Tibial nerve (tissue), 4 donors: ENCODE measurements around the gene PNMA6A. TPM values are rescaled to one million over a fixed set of nuclear protein-coding genes. Genes with fewer than 3 reads are reported as not detected.

Source experiments
- DNase-seq, 2 donors: peaks; one replicate each; pipeline ENCODE4 v3.0.0-alpha.2; 2019; ENCODE audit warnings: low spot score in 2 of 2
- H3K27ac ChIP-seq, 4 donors: fragments of 200-600 bp; sonication (generic) in 3 of 4; one replicate each; pipeline ENCODE4 v1.5.1; 2017 to 2019; ENCODE audit warnings: mild to moderate bottlenecking in 1 of 4
- H3K27me3 ChIP-seq, 2 donors: fragments of 200-600 bp; sonication (generic) in 1 of 2; one replicate each; pipeline versions ENCODE4 v1.5.1 to v1.6.0; 2017 to 2019
- H3K36me3 ChIP-seq, 3 donors: fragments of 200-600 bp; sonication (generic); one replicate each; pipeline ENCODE4 v1.5.1; 2018 to 2019
- H3K4me1 ChIP-seq, 4 donors: fragments of 200-600 bp; sonication (generic) in 3 of 4; one replicate each; pipeline ENCODE4 v1.5.1; 2017 to 2019
- H3K4me3 ChIP-seq, 4 donors: fragments of 200-600 bp; sonication (generic) in 3 of 4; one replicate each; pipeline ENCODE4 v1.5.1; 2017 to 2019; ENCODE audit warnings: mild to moderate bottlenecking in 1 of 4, moderate library complexity in 1 of 4
- H3K9me3 ChIP-seq, 4 donors: fragments of 200-600 bp; sonication (generic) in 3 of 4; one replicate each; pipeline ENCODE4 v1.5.1; 2017 to 2019
- CTCF ChIP-seq, 5 experiments: fragments of 200-600 bp in 3 of 5; fragments of 450-650 bp in 2 of 5; sonication (generic) in 3 of 5; IDR thresholded peaks; one replicate each; pipeline ENCODE4 v1.5.1; 2016 to 2019; ENCODE audit warnings: antibody characterized with exemption in 5 of 5, mild to moderate bottlenecking in 3 of 5, moderate library complexity in 2 of 5
- EP300 ChIP-seq, 2 donors: sonication (generic); formaldehyde crosslinking; IDR thresholded peaks; one replicate each; pipeline ENCODE4 v1.6.1; 2017; ENCODE audit warnings: antibody characterized with exemption in 2 of 2, mild to moderate bottlenecking in 1 of 2
- POLR2A ChIP-seq, 2 donors: fragments of 450-650 bp; IDR thresholded peaks; one replicate each; pipeline ENCODE4 v1.6.1; 2017; ENCODE audit warnings: antibody characterized with exemption in 2 of 2, mild to moderate bottlenecking in 2 of 2, moderate library complexity in 2 of 2
- WGBS, 2 donors: methylation state at CpG; one replicate each; pipeline ENCODE4 v1.1.5; 2018; 5-methylcytosine and 5-hydroxymethylcytosine counted together
- total RNA-seq, 4 donors: library from RNA; depleted of rRNA; stranded (reverse); fragments of >200 nt; gene quantifications; one replicate each; pipeline ENCODE4 v1.1.0, GENCODE V29; 2016

The PNMA6A gene
- total RNA-seq, 4 donors from 2014 or later, result 1.8 to 3.6 (median 2.2) TPM

GRCh38 chrX:153057281-153057680 lies 15.0 kb upstream of the PNMA6A start:
- peaks cover 0 to 26% of the 10 kb centered on the region in 2 donors for H3K27me3 ChIP-seq
- no peak for DNase-seq

GRCh38 chrX:153059191-153060094 lies 12.8 kb upstream of the PNMA6A start:
- no peaks in the 10 kb centered on the region for H3K36me3 ChIP-seq
- WGBS, 2 donors, result 81 to 91% methylated on average over 10 to 15 of the region's 18 CpGs
- TF ChIP-seq EP300 (IDR thresholded peaks at IDR 0.05) (no peak), POLR2A (IDR thresholded peaks at IDR 0.05) (no peak), CTCF (IDR thresholded peaks at IDR 0.05) (no peak)
- H3K9me3 ChIP-seq, result no peaks in the 10 kb centered on the region
- peaks cover 0 to 26% of the 10 kb centered on the region in 2 donors for H3K27me3 ChIP-seq
- peaks cover 0 to 13% (median 0%) of the 10 kb centered on the region in 4 donors for H3K4me1 ChIP-seq
- DNase-seq, result no peak
- no peak overlapping the region for H3K4me3 ChIP-seq
- no peak overlapping the region for H3K27ac ChIP-seq

More at GRCh38 chrX:153057281-153057680, 15.0 kb upstream of the PNMA6A start:
- Histone ChIP-seq H3K36me3 (no peaks in the 10 kb centered on the region), H3K9me3 (no peaks in the 10 kb centered on the region), H3K4me3 (no peak overlapping the region), H3K27ac (no peak overlapping the region), H3K4me1 (peaks cover 0 to 13% (median 0%) of the 10 kb centered on the region in 4 donors)
- WGBS, 2 donors, result 60 to 83% methylated on average over 11 of the region's 11 CpGs
- TF ChIP-seq CTCF (IDR thresholded peaks at IDR 0.05) (no peak), POLR2A (IDR thresholded peaks at IDR 0.05) (no peak), EP300 (IDR thresholded peaks at IDR 0.05) (no peak)

- 78% methylated on average over 7 to 8 of the region's 8 CpGs for whole genome bisulfite sequencing, 2 donors
- Histone ChIP-seq H3K4me3 (no peak overlapping the region), H3K27ac (no peak overlapping the region), H3K36me3 (no peaks in the 10 kb centered on the region), H3K9me3 (no peaks in the 10 kb centered on the region), H3K4me1 (peaks cover 0 to 13% (median 0%) of the 10 kb centered on the region in 4 donors), H3K27me3 (peaks cover 0 to 26% of the 10 kb centered on the region in 2 donors)
- DNase-seq, result no peak
- TF ChIP-seq CTCF (IDR thresholded peaks at IDR 0.05) (no peak), POLR2A (IDR thresholded peaks at IDR 0.05) (no peak), EP300 (IDR thresholded peaks at IDR 0.05) (no peak)
Measured at GRCh38 chrX:153060095-153060445, 12.2 kb upstream of the PNMA6A start.

GRCh38 chrX:153061732-153062131 lies 10.5 kb upstream of the PNMA6A start:
- WGBS, 2 donors, result 28 to 33% methylated on average over 3 of the region's 3 CpGs
- Histone ChIP-seq H3K27me3 (peaks cover 0 to 19% of the 10 kb centered on the region in 2 donors), H3K9me3 (no peaks in the 10 kb centered on the region), H3K4me3 (no peak overlapping the region), H3K36me3 (no peaks in the 10 kb centered on the region), H3K27ac (no peak overlapping the region), H3K4me1 (peaks cover 0 to 3% (median 0%) of the 10 kb centered on the region in 4 donors)
- TF ChIP-seq POLR2A (IDR thresholded peaks at IDR 0.05) (no peak), EP300 (IDR thresholded peaks at IDR 0.05) (no peak), CTCF (IDR thresholded peaks at IDR 0.05) (no peak)
- DNase-seq, result no peak

GRCh38 chrX:153063315-153063714 lies 8.9 kb upstream of the PNMA6A start:
- no peaks in the 10 kb centered on the region for H3K4me1 ChIP-seq
- H3K4me3 ChIP-seq, result no peak overlapping the region
- no peak for DNase-seq
- TF ChIP-seq CTCF (IDR thresholded peaks at IDR 0.05), result no peak
- TF ChIP-seq EP300 (IDR thresholded peaks at IDR 0.05), result no peak
- no peak for TF ChIP-seq POLR2A (IDR thresholded peaks at IDR 0.05)
- H3K36me3 ChIP-seq, result no peaks in the 10 kb centered on the region
- no peak overlapping the region for H3K27ac ChIP-seq
- H3K27me3 ChIP-seq, result peaks cover 0 to 5% of the 10 kb centered on the region in 2 donors
- no peaks in the 10 kb centered on the region for H3K9me3 ChIP-seq
